GM21786 (cell line): ENCODE results near the gene CAPZA1.
"Not testable (repeated sequence)": the region's sequence is repeated elsewhere in the genome, so short reads cannot be mapped to it uniquely, and the experiment has no call there.

Experiments
- ATAC-seq: cut with Tn5 transposase; IDR thresholded peaks from one replicate; pipeline ENCODE4 v1.9.1; 2021; ENCODE audit not compliant: unreplicated experiment

The CAPZA1 gene

DNA sequence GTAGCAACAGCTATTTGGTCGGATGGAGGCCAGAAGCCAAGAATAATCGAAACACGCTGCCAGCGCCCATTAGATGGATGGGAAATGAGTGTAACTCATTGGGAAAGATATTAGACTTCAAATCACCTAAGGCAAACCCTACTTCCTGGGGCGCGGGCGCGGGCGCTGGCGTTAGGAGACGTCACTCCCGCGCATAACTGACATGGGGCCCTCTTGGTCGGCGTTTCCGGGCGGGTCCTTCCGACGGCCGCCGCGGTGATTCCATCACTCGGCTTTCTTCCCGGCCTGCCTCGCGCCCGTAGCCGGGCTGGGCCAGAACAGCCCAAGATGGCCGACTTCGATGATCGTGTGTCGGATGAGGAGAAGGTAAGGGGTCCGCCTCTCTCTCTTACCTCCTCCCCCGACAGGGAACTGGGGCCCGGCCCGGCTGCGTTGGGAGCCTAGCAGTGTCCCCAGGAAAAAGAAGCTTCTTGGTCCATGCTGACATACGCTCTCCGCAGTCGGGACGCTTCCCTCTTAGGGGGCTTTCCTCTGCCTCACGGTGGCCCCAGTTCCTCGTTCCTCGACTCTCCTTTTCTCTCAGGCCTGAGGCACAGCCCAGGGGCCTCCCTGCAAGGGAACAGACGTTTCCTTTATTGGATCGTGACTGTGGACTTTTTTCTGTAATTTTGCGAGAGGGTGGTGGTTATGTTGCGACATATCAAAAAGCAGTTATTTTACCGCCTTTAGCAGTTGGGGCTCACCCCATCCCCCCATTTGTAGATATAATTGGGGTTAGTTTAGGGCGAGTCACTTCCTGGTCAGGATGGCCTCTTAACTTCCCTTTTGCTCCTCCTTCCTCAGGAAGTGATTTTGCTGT, at the start of gene CAPZA1:
TSS of gene CAPZA1 (plus strand) at position 315 of the 859 bp plus-strand sequence. CDS start at position 328, 13 bp downstream.
- ATAC-seq = peak; percentile 77

DNA sequence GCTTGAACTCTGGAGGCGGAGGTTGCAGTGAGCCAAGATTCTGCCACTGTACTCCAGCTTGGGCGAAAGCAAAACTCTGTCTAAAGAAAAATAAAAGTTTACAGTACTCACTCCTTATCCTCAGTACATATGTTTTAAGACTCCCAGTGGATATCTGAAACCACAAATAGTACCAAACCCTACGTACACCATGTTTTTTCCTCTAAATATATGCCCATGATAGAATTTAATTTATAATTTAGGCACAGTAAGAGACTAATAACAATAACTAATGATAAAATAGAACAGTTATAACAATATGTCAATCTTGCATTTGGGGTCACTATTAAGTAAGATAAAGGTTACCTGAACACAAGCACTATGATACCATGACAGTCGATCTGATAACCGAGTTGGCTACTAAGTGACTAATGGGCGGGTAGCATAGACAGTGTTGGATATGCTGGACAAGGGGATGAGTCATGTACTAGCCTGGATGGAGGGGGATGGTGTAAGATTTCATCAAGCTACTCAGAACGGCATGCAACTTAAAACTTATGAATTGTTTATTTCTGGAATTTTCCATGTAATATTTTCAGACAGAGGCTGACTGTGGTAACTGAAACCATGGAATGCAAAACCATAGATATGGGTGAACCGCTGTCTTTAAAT, 44.4 kb upstream of the CAPZA1 start:
- no peak for ATAC-seq

DNA sequence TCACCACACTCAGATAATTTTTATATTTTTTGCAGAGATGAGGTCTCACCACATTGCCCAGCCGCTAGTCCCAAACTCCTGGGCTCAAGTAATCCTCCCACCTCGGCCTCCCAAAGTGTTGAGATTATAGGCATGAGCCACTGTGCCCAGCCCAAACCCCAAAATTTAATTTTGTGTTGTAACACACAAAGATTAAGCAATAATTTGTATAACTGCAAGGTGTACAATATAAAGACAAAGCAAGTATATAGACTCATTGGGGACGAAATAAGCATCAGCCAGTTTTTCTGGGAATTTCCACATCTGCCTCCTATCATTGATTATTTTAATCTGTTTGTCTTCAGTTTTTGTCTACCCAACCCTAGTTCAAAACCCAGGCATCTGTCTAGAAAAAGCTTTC, 43.4 kb upstream of the CAPZA1 start:
- ATAC-seq = no peak

DNA sequence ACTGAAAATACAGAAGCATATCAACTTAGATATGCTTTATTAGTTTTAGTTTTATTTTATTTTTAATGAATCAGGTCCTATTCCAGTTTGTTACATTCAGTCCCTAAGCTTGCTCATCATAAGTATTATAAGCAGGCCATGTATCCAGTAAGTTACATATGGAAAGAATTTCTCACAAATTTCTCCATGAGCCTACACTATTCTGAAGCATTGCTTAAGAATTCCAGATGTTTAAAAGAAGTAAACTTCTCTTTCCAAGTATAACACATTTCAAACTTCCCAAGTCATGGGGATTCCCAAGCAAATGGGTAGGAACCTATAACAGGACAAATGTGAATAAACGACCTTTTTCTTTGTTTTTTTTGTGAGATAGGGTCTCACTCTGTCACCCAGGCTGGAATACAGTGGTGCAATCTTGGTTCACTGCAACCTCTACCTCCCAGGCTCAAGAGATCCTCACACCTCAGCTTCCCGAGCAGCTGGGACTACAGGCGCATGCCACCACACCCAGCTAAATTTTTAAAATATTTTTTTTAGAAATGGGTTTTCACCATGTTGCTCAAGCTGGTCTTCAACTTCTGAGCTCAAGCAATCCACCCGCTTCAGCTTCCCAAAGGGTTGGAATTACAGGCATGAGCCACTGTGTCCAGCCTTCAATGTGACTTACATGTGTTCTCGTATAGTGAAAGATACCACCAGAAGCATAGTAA, 39.7 kb upstream of the CAPZA1 start:
- ATAC-seq = no peak

DNA sequence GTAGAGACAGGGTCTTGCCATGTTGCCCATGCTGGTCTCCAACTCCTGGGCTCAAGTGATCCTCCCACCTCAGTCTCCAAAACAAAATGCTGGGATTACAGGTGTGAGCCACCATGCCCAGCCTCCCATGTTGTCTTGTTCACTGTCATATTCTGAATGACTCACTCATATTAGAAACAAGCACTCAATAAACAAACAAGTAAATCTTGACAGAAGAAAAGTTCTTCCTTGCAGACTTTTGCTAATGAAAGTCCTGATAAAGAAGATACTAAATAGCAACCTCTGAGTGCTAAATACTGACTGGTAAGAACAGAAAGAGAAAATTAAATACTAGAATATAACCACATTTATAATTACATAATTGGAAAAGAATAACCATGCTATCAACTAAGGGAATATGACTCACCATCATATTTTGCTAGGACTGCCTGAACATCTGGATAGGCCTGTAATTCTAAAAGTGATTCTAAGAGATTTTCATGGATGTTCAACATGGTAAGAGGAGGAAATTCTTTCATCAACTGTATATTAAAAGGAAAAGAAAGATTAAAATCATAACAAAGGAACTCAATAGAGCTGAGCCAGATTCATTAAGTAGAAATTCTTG, 37.9 kb upstream of the CAPZA1 start:
- no peak for ATAC-seq

DNA sequence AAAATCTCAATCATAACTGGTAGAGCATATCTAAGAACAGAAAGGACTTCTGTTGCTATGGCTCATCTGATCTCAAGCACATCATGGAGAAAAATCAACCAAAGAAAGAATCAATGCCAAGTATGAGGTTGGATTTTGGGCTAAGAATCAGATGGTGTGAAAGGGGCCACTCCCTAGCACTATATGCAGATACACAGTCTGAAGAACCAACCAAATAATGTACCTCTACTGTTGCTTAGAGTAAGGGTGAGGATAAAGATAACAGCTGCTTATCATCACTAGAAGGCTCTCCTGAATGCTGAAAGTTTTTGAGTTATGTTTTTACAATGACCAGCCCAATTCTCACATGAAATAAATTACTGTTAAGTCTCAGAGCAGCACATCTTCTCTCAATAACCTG, 36.3 kb upstream of the CAPZA1 start:
- ATAC-seq = no peak

DNA sequence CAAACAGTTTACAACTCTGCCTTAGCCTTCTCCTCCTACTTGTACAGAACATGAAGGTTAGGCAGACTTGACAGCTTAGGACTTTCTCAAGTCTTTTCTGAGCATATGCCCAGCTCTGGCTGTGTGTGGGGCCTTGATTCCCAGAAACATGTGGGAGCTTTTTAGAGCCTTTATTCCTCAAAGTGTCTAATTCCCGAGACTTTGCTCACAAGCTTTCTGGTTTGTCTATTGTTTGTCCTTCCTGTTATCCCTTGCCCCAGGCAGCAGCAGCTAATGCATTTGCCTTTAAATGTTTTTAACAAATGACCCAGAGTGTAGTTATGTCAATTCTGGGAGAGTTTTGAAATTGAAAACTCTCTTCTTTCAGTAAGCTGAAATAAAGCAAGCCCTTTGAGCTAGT, 29.9 kb upstream of the CAPZA1 start:
- no peak for ATAC-seq

DNA sequence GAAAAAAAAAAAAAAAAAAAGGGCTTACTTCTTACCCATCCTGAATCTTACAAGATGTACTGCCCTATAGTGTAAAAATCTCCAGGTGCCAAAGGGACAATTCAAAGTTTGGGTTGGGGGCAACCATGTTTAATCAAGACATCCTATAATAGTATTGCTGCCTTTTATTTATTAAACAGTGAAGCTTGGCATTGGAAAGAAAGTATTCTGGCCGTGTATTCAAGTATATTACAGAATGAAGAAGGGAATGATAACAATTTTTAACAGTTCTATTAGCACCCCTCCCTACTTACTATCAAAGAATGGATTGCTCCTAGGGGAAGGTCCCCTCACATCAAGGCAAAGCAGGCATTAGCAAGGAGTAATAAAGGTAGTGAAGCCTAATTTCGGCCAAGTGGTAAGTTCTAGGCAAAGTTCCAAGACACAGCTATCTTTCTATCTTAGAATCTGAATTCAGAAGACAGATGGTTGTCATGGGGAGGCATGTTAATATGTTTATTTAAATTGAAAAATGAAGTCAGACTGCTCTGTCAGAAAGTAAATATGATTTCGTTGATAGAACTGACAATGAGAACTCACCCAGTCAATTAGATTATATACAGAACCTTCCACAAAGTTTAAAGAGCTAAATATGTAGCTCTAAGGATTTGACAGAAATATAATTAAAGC, 25.3 kb upstream of the CAPZA1 start:
- no peak for ATAC-seq

DNA sequence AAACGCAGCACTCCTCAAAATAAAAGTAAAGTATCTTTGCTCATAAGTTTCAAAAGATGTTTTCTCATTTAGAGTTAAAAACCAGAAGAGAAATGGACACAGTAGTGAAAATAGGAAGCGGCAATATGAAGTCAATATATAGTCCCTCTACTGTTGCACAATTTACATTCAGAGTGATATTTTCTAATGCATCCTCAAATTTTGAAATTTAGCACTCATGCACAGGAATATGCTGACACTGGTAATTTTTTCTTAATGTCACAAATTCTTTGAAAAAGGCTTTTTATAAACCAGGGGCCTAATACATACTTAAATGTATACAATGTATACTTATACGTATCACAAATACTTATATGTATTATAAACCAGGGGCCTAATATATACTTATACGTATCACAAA, 20.2 kb upstream of the CAPZA1 start:
- ATAC-seq = no peak

DNA sequence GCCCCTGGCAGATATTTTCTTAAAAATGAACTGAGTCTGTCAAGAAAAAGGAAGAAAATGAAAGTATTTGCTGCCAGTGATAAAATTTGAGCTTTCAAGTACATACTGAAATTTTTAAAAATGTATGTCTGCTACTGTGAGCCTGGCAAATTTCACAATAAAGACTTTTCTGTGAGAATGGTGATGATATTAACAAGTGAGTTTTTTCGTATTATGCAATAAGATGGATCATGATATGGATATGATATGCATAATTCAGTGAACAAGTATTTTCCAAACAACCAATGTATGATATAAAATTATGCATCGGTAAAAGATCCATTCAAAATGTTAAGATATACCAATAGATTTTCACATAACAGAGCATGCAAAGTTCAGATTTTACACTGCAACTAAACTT, 16.6 kb upstream of the CAPZA1 start:
- no peak for ATAC-seq

DNA sequence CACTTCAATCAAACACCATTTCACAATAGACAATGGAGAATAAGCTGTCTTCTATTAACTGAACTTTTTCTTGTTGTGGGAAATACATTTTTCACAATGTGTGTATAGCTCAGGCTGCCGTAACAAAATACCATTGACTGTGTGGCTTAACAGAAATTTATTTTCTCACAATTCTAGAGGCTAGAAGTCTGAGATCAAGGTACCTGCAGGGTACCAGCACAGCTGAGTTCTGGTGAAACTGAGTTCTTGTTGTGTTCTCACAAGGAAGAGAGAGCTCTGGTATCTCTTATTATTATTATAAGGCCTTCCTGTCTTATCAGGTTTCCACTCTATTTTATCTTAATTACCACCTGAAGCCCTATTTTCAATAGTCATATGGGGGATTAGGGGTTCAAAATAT, 16.1 kb upstream of the CAPZA1 start:
- ATAC-seq = no peak

DNA sequence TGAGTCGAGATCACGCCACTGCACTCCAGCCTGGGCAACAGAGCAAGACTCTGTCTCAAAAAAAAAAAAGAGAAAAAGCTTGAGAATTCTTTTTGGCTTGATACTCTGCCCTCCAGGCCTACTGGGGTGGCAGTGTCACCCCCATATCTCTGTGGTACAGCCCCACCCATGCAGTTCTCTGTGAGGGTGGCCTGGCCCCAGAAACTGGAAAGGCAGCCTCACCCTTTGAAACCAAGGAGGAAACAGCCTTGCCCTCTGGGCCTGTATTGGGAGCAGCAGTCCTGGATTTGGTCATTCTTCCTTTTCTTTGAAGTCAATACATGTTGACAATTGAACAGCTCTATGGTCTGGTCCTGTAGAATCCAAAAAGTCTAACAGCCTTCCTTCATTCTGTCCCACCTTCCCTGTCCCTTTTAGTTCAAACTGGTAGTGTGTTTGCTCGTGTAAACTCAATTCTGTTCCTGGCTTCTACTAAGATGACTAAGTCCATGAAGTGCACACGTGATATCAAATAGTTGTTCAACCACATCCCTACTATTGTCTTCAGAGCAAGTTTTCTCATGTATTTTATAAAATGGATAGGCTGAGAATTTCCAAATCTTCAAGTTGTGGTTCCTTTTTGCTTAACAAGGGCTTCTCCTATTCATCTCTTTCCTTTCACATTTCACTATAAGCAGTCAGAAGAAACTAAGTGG, 13.9 kb upstream of the CAPZA1 start:
- ATAC-seq = no peak

DNA sequence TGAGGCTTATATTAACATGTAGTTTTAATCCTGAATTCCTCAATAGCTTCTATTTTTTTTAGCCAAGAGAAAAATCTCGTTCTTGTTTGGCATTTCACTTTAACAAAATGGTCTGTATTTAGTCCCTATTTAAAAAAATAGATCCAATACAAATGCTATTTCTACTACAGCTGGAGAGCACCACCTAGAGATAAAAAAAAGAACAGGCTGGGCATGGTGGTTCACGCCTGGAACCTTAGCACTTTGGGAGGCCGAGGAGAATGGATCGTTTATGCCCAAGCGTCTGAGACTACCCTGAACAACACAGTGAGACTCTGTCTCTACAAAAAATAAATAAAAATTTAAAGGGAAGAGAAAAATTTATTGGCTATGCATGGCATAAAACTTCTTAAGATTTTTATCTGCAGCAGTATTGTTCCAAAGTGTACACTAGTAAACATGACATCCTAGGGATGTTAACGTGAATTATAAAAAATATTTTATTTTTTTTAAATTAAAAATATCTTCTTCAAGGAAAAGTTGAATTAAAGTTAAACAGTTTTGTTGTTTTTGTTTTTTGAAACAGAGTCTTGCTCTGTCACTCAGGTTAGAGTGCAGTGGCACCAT, 5.1 kb upstream of the CAPZA1 start:
- no peak for ATAC-seq

DNA sequence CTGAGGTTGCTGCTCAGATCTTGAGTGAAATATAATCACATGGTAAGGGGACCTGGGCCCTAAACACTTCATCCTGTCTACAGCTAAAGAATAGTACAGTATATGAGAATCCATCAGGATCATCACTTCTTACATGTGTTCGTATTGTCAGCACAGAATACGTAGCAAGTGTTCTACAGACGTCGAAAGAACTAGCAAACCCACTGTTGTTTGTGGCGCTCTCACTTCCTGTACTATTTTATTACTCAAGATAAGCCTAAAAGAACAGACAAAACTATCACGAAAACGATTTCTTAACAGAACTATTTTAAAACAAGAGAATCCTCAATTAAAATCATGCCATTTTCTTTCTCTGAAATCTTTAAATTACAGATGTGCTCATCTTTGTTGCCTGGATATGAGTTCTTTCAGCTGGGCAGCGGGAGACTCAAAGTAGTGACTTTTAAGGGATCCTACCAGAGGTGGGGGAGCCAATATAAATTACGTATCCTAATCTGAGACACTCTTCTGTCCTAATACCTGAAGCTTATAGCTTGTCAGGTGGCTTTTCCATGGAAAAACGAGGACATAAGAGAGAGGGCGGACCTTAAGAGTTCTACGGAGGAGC, 1.4 kb upstream of the CAPZA1 start:
- ATAC-seq = no peak

DNA sequence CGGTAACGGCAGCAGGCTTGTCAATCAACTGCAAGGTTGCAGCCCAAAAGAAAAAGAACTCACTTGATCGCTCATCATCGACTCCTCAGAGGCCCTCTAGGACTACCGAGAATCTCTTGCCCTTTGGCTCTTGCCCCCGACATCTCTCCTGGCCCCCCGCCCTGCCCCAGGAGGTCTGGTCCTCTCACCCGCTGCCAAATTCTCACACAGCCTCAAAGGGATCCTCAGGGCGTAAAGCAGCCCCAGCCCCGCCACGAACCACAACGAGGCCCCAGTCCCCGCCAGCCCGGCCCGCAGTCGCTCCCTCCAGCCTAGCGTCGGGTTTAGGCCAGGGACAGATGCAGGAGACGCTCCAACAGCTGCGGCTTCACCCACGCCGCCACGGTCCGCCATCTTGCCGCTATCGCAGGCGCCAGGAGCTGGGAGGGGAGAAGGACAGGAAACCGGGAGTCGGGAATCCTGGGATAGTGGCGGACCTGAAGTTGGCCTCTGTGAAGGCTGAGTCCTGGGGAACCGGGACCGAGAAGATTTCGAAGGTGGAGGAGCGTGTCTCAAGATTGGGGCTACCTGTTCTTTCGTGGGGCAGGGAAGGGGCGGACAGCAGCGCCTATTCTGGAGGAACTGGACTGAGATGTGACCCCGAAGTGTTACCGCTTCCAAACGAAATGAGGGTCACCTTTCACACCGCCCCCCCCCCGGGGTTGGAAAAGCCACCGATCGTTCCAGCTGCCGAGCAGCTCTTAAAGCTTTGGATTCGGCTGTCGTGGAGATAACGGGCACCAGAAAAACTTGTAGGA, 713 bp upstream of the CAPZA1 start, which contains the start of gene ST7L:
TSS of gene ST7L (minus strand) at position 421 of the 797 bp plus-strand sequence. CDS start at position 393, 28 bp downstream.
- no peak for ATAC-seq

DNA sequence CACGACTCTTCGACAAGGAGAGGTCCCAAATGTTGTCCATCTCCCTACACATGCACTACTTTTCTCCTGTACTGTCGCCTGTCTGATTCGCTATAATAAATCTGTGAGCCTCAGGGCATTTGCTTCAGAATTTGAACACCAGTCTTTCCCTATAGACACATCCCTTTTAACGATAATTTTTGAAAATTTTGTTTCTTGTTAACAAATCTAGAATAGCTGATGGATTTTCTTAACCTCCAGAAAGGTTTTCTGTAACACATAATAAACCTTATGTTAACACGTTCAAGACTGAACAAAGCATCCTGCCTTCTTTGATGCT, 704 bp downstream of the CAPZA1 start:
- no peak for ATAC-seq

DNA sequence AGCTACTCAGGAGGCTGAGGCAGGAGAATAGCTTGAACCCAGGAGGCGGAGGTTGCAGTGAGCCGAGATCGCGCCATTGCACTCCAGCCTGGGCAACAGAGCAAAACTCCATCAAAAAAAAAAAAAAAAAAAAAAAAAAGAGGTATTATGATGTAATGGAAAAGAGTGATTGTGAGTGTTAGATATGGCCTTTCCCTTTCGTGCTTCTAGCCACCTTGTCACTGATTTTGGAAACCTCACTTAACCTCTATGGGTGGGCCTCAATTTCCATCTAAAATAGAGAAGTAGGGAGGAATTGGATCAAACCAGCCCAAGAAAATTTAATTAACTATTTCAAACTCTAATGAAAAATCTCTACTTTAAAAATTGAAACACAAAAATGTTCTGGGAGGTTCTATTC, 4.9 kb downstream of the CAPZA1 start:
- not testable (repeated sequence) for ATAC-seq

DNA sequence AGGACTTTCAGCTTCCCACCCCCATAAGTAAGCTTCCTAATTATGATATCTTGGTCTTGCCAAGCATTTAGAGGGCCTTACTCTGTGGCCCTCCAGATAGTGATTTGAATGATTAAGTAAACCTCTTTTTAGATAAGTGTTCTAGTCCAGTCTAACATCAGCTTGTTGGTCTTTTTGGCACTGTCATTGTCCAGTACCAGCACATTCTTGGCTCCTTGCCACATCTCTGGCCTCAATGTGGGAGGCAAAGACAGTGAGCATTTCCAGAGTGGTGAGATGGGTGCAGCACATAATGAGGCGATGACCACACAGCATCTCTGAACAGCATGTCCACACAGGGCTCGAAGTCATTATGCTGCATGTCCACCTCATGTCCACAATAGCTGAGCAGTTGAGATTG, 6.1 kb downstream of the CAPZA1 start:
- no peak for ATAC-seq

DNA sequence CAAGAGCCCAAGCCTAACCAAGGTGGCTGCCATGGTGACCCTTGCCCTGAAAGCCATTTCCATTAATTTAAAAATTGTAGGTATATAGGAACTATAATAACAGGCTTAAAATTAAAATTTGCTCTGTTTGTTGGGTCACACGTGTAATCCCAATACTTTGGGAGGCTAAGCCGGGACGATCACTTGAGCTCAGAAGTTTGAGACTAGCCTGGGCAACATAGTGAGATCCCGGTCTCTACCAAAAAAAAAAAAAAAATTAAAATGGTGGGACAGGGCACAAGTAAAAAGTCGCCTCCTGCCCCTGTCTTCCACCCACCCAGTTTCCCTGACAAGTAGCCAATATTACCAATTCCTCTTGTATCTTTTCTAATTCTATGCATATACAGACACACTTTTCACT, 6.6 kb downstream of the CAPZA1 start:
- no peak for ATAC-seq
